ENCODE results near the gene NAA10.

The NAA10 gene

GRCh38 chrX:153948002-153948466 lies 13.2 kb upstream of the NAA10 start:
- no peak for DNase-seq

GRCh38 chrX:153947009-153947769 lies 12.4 kb upstream of the NAA10 start:
- DNase-seq, result no peak

- DNase-seq, result no peak
These were observed 11.4 kb upstream of the NAA10 start for GRCh38 chrX:153945956-153946943.

- no peak for DNase-seq
These were observed 9.9 kb upstream of the NAA10 start for GRCh38 chrX:153944800-153945150.

- no peak for DNase-seq
These were observed 9.4 kb upstream of the NAA10 start, which contains the start of gene RENBP for GRCh38 chrX:153944140-153944799. Gene RENBP (minus strand): TSS chrX:153944643. CDS start chrX:153944610, 33 bp downstream.

- no peak for DNase-seq
These were observed 6.8 kb upstream of the NAA10 start for GRCh38 chrX:153941336-153942252.

- DNase-seq, result no peak
These were observed 4.7 kb upstream of the NAA10 start for GRCh38 chrX:153939573-153939972.

- no peak for DNase-seq
These were observed 3.5 kb upstream of the NAA10 start for GRCh38 chrX:153938226-153938786.

GRCh38 chrX:153937056-153937455 lies 2.2 kb upstream of the NAA10 start:
- no peak for DNase-seq

- DNase-seq, result no peak
These were observed 552 bp upstream of the NAA10 start for GRCh38 chrX:153935326-153935851.

- no peak for DNase-seq
These were observed 582 bp downstream of the NAA10 start for GRCh38 chrX:153934148-153934761.

- no peak for DNase-seq
These were observed 1.1 kb downstream of the NAA10 start for GRCh38 chrX:153933748-153934147.

- no peak for DNase-seq
These were observed 2.5 kb downstream of the NAA10 start for GRCh38 chrX:153932220-153932915.

GRCh38 chrX:153931748-153932147 lies 3.1 kb downstream of the NAA10 start:
- DNase-seq, result no peak

GRCh38 chrX:153931151-153931550 lies 3.7 kb downstream of the NAA10 start:
- no peak for DNase-seq

- DNase-seq, result no peak
These were observed 4.6 kb downstream of the NAA10 start for GRCh38 chrX:153930011-153930910.

GRCh38 chrX:153929576-153929975 lies 5.3 kb downstream of the NAA10 start:
- DNase-seq, result no peak

- DNase-seq, result no peak
These were observed 6.0 kb downstream of the NAA10 start for GRCh38 chrX:153928846-153929245.
